Lower leg skin (tissue), 3 donors: ENCODE data around the gene CDK12.

Experiments
- CTCF ChIP-seq, 3 donors: fragments of 450-650 bp; IDR thresholded peaks; one replicate each; pipeline ENCODE4 v1.5.1; 2016; ENCODE audit warnings: antibody characterized with exemption in 3 of 3, mild to moderate bottlenecking in 3 of 3, moderate library complexity in 2 of 3
- POLR2A ChIP-seq, 2 donors: fragments of 450-650 bp; IDR thresholded peaks; one replicate each; pipeline ENCODE4 v1.6.1; 2016 to 2017; ENCODE audit warnings: antibody characterized with exemption in 2 of 2, mild to moderate bottlenecking in 1 of 2, moderate library complexity in 1 of 2

- TF ChIP-seq CTCF (IDR thresholded peaks at IDR 0.05) (no peak), POLR2A (IDR thresholded peaks at IDR 0.05) (no peak)
These were observed 18.0 kb upstream of the CDK12 start for GRCh38 chr17:39443326-39443725.
